ENCODE data around the gene SCAMP1. TPM values are rescaled to one million over a fixed set of nuclear protein-coding genes. Genes with fewer than 3 reads are reported as not detected.

Gene SCAMP1
- total and polyA plus RNA-seq, 9 donors = 13.6 to 38.8 (median 35.5) TPM

GRCh38 chr5:78328585-78329173 lies 31.7 kb upstream of the SCAMP1 start:
- no peaks in the 10 kb centered on the region for H3K27me3 ChIP-seq
- intact Hi-C loops (cut with DNase I) = no loop called here
- no peak for DNase-seq
- no peaks in the 10 kb centered on the region for H3K9me3 ChIP-seq
- H3K4me1 ChIP-seq (ENCODE audit: insufficient read depth) = no peaks in the 10 kb centered on the region
- H3K4me3 ChIP-seq = no peak overlapping the region
- WGBS, 3 donors = 69 to 80% (median 78%) methylated on average over 5 of the region's 5 CpGs
- no peaks in the 10 kb centered on the region for H3K36me3 ChIP-seq
- no peak for TF ChIP-seq POLR2A (IDR thresholded peaks at IDR 0.05)
- no peak overlapping the region for H3K27ac ChIP-seq

- H3K4me3 ChIP-seq = no peak overlapping the region
- DNase-seq = no peak
- H3K36me3 ChIP-seq = no peaks in the 10 kb centered on the region
- H3K27ac ChIP-seq = no peak overlapping the region
- H3K27me3 ChIP-seq = no peaks in the 10 kb centered on the region
- no peaks in the 10 kb centered on the region for H3K4me1 ChIP-seq (ENCODE audit: insufficient read depth)
- TF ChIP-seq POLR2A (IDR thresholded peaks at IDR 0.05) (no peak), CTCF (IDR thresholded peaks at IDR 0.05) (no peak), EP300 (IDR thresholded peaks at IDR 0.05) (no peak)
- no peaks in the 10 kb centered on the region for H3K9me3 ChIP-seq
- intact Hi-C loops (cut with DNase I) = no loop called here
These were observed 28.8 kb upstream of the SCAMP1 start for GRCh38 chr5:78331523-78332080.

GRCh38 chr5:78334811-78335210 lies 25.6 kb upstream of the SCAMP1 start:
- WGBS, 3 donors = 10 to 15% (median 11%) methylated on average over 3 of the region's 3 CpGs
- Histone ChIP-seq H3K27ac (no peak overlapping the region), H3K9me3 (no peaks in the 10 kb centered on the region), H3K4me1 (ENCODE audit: insufficient read depth) (no peaks in the 10 kb centered on the region), H3K4me3 (no peak overlapping the region), H3K27me3 (no peaks in the 10 kb centered on the region), H3K36me3 (no peaks in the 10 kb centered on the region)
- intact Hi-C loops (cut with DNase I) = no loop called here
- DNase-seq = no peak
- TF ChIP-seq CTCF (IDR thresholded peaks at IDR 0.05) (no peak), EP300 (IDR thresholded peaks at IDR 0.05) (no peak), POLR2A (IDR thresholded peaks at IDR 0.05) (no peak)

GRCh38 chr5:78335976-78336375 lies 24.4 kb upstream of the SCAMP1 start:
- no peaks in the 10 kb centered on the region for H3K4me1 ChIP-seq (ENCODE audit: insufficient read depth)
- no peaks in the 10 kb centered on the region for H3K27me3 ChIP-seq
- DNase-seq = no peak
- no peaks in the 10 kb centered on the region for H3K36me3 ChIP-seq
- no peaks in the 10 kb centered on the region for H3K9me3 ChIP-seq
- H3K27ac ChIP-seq = no peak overlapping the region
- WGBS, 3 donors = 22 to 31% (median 23%) methylated on average over 2 of the region's 2 CpGs
- TF ChIP-seq POLR2A (IDR thresholded peaks at IDR 0.05) (no peak), CTCF (IDR thresholded peaks at IDR 0.05) (no peak), EP300 (IDR thresholded peaks at IDR 0.05) (no peak)
- no peak overlapping the region for H3K4me3 ChIP-seq
- intact Hi-C loops (cut with DNase I) = no loop called here

GRCh38 chr5:78336698-78337097 lies 23.7 kb upstream of the SCAMP1 start:
- DNase-seq = no peak
- TF ChIP-seq POLR2A (IDR thresholded peaks at IDR 0.05) (no peak), CTCF (IDR thresholded peaks at IDR 0.05) (no peak), EP300 (IDR thresholded peaks at IDR 0.05) (no peak)
- H3K4me3 ChIP-seq = no peak overlapping the region

More at GRCh38 chr5:78336698-78337097, 23.7 kb upstream of the SCAMP1 start:
- Histone ChIP-seq H3K9me3 (no peaks in the 10 kb centered on the region), H3K36me3 (no peaks in the 10 kb centered on the region), H3K4me1 (ENCODE audit: insufficient read depth) (no peaks in the 10 kb centered on the region), H3K27me3 (no peaks in the 10 kb centered on the region), H3K27ac (no peak overlapping the region)
- intact Hi-C loops (cut with DNase I) = no loop called here
- WGBS, 3 donors = 91 to 92% (median 92%) methylated on average over 2 of the region's 2 CpGs
